ENCODE data around the gene AGBL1. TPM values are rescaled to one million over a fixed set of nuclear protein-coding genes. Genes with fewer than 3 reads are reported as not detected.
"Not testable (repeated sequence)": the region's sequence is repeated elsewhere in the genome, so short reads cannot be mapped to it uniquely, and the experiment has no call there.

The AGBL1 gene
- polyA plus RNA-seq, 1 experiment = not detected

DNA sequence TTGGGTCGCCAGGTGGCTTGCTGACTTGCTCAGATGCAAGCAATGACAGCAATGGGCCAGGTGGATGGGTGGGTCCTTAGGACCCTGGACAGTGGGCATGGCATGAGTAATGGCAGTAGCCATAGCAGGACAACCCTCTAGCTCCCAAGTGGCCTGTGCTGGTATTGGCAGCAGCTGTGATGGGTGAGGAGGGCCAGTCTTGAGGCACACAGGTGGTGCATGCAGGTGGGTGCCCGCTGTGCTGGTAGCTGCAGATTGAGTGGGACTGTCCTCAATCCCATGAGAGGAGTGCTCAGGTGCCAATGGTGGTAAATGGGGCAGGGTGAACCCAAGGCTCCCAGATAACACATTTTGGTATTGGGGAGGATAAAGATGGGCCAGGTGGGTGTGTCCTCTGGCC is 24.2 kb downstream of the AGBL1 start:
- ChIA-PET POLR2A (no interaction called here), CTCF (no interaction called here)
- DNase-seq (ENCODE audit: low read depth) = no peak
- H3K36me3 ChIP-seq (ENCODE audit: control insufficient read depth, insufficient read depth, low read length) = no peaks in the 10 kb centered on the region
- H3K27me3 ChIP-seq (ENCODE audit: control insufficient read depth, insufficient read depth, low read length) = no peaks in the 10 kb centered on the region
- TF ChIP-seq, protein P1, sequence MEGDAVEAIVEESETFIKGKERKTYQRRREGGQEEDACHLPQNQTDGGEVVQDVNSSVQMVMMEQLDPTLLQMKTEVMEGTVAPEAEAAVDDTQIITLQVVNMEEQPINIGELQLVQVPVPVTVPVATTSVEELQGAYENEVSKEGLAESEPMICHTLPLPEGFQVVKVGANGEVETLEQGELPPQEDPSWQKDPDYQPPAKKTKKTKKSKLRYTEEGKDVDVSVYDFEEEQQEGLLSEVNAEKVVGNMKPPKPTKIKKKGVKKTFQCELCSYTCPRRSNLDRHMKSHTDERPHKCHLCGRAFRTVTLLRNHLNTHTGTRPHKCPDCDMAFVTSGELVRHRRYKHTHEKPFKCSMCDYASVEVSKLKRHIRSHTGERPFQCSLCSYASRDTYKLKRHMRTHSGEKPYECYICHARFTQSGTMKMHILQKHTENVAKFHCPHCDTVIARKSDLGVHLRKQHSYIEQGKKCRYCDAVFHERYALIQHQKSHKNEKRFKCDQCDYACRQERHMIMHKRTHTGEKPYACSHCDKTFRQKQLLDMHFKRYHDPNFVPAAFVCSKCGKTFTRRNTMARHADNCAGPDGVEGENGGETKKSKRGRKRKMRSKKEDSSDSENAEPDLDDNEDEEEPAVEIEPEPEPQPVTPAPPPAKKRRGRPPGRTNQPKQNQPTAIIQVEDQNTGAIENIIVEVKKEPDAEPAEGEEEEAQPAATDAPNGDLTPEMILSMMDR (IDR thresholded peaks at IDR 0.05; ENCODE audit: insufficient read depth, low read depth, low read length) = no peak
- no peak overlapping the region for H3K4me3 ChIP-seq (ENCODE audit: low read depth, low read length)

DNA sequence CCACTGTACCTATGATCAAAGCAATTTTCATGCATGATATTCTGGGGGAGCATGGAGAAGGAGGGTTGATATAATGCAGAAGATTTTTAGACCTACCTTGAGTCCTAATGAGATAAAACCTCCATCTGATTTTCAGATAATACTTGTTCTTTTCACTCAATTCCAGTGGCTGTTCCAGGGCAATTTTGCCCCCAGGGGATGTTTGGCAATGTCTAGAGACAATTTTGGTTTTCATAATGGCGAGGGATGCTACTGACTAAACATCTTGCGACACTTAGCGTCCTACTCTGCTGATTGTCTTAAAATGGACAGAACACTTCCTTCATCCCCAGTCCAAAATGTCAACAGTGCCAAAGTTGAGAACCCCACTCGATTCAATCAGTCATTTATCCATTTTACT is 26.6 kb downstream of the AGBL1 start:
- Histone ChIP-seq H3K36me3 (ENCODE audit: control insufficient read depth, insufficient read depth, low read length) (no peaks in the 10 kb centered on the region), H3K27me3 (ENCODE audit: control insufficient read depth, insufficient read depth, low read length) (no peaks in the 10 kb centered on the region), H3K4me3 (ENCODE audit: low read depth, low read length) (no peak overlapping the region)
- TF ChIP-seq, protein P1 (IDR thresholded peaks at IDR 0.05; ENCODE audit: insufficient read depth, low read depth, low read length) = no peak
- ChIA-PET POLR2A (no interaction called here), CTCF (no interaction called here)
- DNase-seq (ENCODE audit: low read depth) = no peak

DNA sequence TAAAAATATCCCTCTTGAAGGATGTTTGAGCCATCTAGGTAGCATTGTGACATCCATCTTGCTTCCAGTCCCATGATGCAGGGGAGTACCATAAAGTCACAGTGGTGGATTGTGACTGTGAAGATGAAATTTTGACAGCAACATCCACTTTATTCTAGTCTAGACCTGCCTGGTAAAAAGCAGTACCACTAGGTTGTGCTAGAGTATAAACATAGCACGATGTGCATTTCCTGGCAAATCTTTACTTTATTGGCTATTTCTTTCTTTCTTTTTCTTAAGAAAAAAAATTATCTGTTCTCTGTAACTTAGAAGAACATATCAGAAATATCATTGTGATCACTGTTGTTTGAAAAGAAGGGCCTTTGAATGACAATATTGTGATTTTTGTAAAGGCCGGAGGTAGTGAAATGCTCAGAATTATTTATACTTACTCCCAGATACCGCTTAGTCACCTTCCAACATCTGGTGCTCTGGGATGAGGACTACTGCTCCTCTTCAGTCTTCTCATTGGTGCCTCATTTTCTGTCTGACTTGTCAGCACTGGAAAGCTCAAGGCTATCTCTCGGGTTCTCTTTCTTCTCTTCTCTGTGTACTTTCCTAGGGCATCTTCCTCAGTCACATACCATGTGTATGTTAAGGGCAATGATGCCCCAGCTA is 35.6 kb downstream of the AGBL1 start:
- ChIA-PET CTCF (no interaction called here), POLR2A (no interaction called here)
- TF ChIP-seq, protein P1 (IDR thresholded peaks at IDR 0.05; ENCODE audit: insufficient read depth, low read depth, low read length) = no peak
- H3K4me3 ChIP-seq (ENCODE audit: low read depth, low read length) = no peak overlapping the region
- H3K36me3 ChIP-seq (ENCODE audit: control insufficient read depth, insufficient read depth, low read length) = no peaks in the 10 kb centered on the region
- DNase-seq (ENCODE audit: low read depth) = no peak
- H3K27me3 ChIP-seq (ENCODE audit: control insufficient read depth, insufficient read depth, low read length) = no peaks in the 10 kb centered on the region

DNA sequence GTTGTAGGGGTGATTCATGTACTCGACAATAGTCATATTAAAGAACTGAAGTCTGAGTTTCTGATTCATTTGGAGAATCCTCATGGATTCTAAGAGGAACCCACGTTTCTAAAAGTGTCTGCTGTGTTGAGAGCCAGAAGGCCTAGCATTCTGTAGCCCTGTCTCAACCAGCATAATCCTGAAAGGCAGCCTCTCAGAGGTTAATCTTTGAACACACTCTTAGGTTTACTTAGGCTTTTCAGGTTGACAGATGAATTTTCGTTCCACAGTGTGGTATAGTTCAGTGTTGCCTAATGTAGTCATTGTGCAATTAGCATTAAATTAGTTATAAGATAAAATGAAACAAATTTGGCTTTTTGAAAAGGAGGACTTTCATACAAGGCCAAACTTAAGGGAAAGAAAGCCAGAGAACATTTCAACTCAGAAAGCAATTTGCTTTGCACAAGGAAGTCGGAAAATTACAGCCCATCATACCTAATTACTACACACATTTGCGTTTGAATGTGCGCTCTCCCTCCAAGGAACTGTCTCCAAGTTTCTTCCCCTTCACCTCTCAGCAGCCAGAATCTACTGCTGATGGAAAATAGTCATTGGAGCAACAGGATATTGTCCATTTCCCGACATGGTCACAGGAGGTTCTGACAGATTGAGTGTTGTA is 42.0 kb downstream of the AGBL1 start:
- TF ChIP-seq, protein P1 (IDR thresholded peaks at IDR 0.05; ENCODE audit: insufficient read depth, low read depth, low read length) = no peak
- CTCF ChIA-PET = no interaction called here
- no peak for DNase-seq (ENCODE audit: low read depth)
- POLR2A ChIA-PET = no interaction called here
- Histone ChIP-seq H3K4me3 (ENCODE audit: low read depth, low read length) (no peak overlapping the region), H3K36me3 (ENCODE audit: control insufficient read depth, insufficient read depth, low read length) (no peaks in the 10 kb centered on the region), H3K27me3 (ENCODE audit: control insufficient read depth, insufficient read depth, low read length) (no peaks in the 10 kb centered on the region)

DNA sequence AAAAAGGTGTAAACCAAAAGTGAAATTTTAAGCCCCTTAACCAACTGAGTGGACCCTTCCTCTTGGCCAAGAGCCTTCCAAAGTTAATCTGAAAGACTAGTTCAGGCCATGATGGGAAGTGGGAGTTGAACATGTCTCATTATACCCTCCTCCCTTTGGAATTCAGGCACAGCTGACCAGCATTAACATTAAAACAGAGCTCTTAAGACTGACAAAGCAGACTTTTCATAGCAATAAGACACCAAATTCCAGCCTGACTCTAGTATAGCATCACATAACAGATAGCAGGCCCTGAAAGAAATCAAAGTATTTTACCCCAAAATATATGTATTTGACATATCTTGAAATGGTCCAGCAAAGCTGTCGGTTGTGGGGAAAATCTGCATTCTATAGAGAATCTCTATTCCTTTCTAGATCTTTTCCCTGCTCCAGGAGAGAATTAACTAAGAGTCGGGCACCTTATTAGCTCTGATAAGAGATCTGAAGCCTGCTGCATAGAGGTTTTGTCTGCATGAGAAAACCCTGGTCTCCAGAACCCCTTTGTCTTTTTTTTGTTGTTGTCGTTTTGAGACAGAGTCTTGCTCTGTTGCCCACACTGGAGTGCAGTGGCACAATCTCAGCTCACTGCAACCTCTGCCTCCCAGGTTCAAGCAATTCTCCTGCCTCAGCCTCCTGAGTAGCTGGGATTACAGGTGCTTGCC is 43.2 kb downstream of the AGBL1 start:
- H3K27me3 ChIP-seq (ENCODE audit: control insufficient read depth, insufficient read depth, low read length); DNase-seq (ENCODE audit: low read depth); CTCF ChIA-PET; POLR2A ChIA-PET; H3K36me3 ChIP-seq (ENCODE audit: control insufficient read depth, insufficient read depth, low read length); H3K4me3 ChIP-seq (ENCODE audit: low read depth, low read length): not testable (repeated sequence)

All from BJ (cell line).